AG09309 (cell line): ENCODE measurements around the gene CDO1.
"Not testable (repeated sequence)": the region's sequence is repeated elsewhere in the genome, so short reads cannot be mapped to it uniquely, and the experiment has no call there.

Experiments
- DNase-seq: peaks from one replicate; pipeline ENCODE4 v3.0.0-alpha.2; 2010; ENCODE audit warnings: low read depth
- H3K4me3 ChIP-seq: 2 replicates; pipeline ENCODE4 v1.5.1; 2011; ENCODE audit warnings: mild to moderate bottlenecking, low read depth, low read length, moderate library complexity; ENCODE audit not compliant: control insufficient read depth
- CTCF ChIP-seq: IDR thresholded peaks from 2 replicates; pipeline ENCODE4 v1.5.1; 2011; ENCODE audit warnings: mild to moderate bottlenecking, low read depth, low read length, inconsistent platforms; ENCODE audit not compliant: insufficient read depth, control insufficient read depth; ENCODE audit errors: missing control alignments

CDO1 gene

DNA sequence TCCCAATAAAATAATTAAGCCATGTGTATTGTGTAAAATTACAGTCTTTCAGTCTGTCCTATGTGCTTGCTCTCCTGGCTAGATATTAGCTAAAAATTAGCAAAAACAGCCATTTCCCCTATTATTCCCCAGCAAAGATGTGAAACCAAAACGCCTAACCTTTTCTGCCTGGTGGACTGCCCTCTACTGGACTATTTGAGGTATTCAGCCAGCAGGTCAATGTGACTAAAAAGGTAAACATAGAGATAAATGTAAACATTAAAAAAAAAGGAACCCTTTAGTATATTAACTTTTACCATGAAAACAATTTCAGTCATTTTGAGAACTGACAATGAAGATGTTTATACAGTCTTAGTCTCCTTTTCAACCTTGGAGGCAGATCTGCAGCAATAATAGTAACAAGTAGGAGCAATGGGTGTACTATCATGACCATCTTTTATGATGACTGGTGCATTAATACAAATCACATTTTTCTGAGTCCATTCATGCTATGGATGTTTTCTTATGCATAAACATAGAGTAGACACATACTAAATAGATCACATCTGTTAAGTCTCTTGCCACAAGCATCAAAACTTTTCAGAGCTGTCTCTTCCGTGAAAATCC lies 14.8 kb upstream of the CDO1 start:
- DNase-seq = no peak
- TF ChIP-seq CTCF = peak; percentile 81
- no peak overlapping the region for H3K4me3 ChIP-seq

GRCh38 chr5:115829913-115830312 lies 13.5 kb upstream of the CDO1 start:
- no peak for TF ChIP-seq CTCF
- H3K4me3 ChIP-seq = no peak overlapping the region
- DNase-seq = no peak

DNA sequence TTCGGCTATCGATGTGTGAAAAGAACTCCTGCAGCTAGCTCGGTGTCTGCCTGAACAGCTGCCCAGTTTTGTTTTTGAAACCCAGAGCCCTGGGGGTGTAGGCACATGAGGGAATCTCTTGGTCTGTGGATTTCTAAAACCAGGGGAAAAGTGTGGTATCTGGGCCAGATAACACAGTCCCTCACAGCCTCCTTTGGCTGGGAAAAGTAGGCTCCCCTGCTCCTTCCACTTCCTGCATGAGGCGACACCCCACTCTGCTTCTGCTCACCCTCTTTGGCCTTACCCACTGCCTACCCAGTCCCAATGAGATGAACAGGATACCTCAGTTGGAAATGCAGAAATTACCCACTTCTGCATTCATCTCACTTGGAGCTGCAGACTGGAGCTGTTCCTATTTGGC lies 9.5 kb upstream of the CDO1 start:
- no peak overlapping the region for H3K4me3 ChIP-seq
- TF ChIP-seq CTCF = no peak

DNA sequence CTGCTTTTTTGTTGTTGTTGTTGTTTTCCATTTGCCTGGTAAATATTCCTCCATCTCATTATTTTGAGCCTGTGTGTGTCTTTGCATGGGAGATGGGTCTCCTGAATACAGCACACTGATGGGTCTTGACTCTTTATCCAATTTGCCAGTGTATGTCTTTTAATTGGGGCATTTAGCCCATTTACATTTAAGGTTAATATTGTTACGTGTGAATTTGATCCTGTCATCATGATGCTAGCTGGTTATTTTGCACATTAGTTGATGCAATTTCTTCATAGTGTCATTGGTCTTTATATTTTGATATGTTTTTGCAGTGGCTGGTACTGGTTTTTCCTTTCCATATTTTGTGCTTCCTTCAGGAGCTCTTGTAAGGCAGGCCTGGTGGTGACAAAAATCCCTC lies 8.5 kb upstream of the CDO1 start:
- DNase-seq, H3K4me3 ChIP-seq: not testable (repeated sequence)

More for the DNA sequence above, 9.5 kb upstream of the CDO1 start:
- DNase-seq = no peak

GRCh38 chr5:115820846-115821245 lies 4.4 kb upstream of the CDO1 start:
- TF ChIP-seq CTCF = no peak

DNA sequence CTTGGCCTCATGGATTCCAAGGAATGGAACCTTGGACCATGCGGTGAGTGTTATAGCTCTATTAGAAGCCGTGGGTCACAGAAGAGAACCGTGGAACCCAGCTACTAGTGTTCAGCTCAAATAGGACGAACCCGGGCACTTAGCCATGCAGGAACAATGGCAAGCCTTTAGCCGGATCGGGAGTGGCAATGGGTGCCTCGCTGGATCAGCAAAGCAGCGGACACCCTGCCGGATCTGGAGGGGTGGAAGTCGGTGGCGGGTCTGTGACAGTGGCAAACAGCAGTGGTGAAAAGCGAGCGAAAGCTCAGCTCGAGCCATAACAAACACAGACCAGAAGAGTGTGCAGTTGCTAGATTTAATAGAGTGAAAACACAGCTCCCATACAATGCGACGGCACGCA lies 2.4 kb upstream of the CDO1 start:
- H3K4me3 ChIP-seq = no peak overlapping the region
- DNase-seq = no peak
- no peak for TF ChIP-seq CTCF

More at GRCh38 chr5:115820846-115821245, 4.4 kb upstream of the CDO1 start:
- no peak overlapping the region for H3K4me3 ChIP-seq
- DNase-seq = no peak

DNA sequence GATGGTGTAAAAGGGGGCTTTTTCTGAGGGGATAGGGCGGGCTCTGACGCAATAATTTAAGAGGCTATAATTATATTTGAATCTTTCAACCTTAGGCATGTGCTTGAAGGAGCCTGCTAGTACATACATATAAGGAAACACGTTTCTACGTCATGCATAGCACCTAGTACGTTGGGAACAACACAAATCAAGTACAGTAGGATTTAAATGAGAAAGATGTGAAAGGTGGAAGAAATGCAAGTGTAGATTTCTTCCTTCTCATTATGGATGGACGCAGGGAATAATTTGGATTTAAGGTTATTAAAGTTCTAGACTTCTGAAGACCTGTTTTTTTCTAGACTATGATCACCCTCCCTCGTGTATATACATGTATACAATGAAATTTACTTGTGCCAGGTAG lies 927 bp upstream of the CDO1 start:
- no peak for TF ChIP-seq CTCF
- H3K4me3 ChIP-seq = no peak overlapping the region
- no peak for DNase-seq
